KMS-11 (cell line): ENCODE measurements around the gene UTY.

Experiments
- H2AFZ ChIP-seq: fragments of 200-600 bp; sonication (generic); 2 replicates; pipeline ENCODE4 v1.6.1; 2016; ENCODE audit warnings: antibody characterized with exemption, mixed run types, low read depth
- H3K27ac ChIP-seq: fragments of 200-600 bp; sonication (generic); 2 replicates; pipeline ENCODE4 v1.6.1; 2016; ENCODE audit warnings: mild to moderate bottlenecking, mixed run types
- H3K27me3 ChIP-seq: fragments of 200-600 bp; sonication (generic); 2 replicates; pipeline ENCODE4 v1.6.1; 2017; ENCODE audit warnings: mild to moderate bottlenecking, low read depth, mixed run types, moderate library complexity; ENCODE audit not compliant: insufficient read depth
- H3K36me3 ChIP-seq: fragments of 200-600 bp; sonication (generic); 2 replicates; pipeline ENCODE4 v1.6.1; 2017; ENCODE audit warnings: mild to moderate bottlenecking, mixed run types; ENCODE audit not compliant: insufficient read depth
- H3K4me1 ChIP-seq: fragments of 200-600 bp; sonication (generic); 2 replicates; pipeline ENCODE4 v1.6.1; 2016; ENCODE audit warnings: mild to moderate bottlenecking, low read depth, mixed run types; ENCODE audit not compliant: poor library complexity, severe bottlenecking
- H3K4me2 ChIP-seq: fragments of 200-600 bp; sonication (generic); 2 replicates; pipeline ENCODE4 v1.7.0; 2016; ENCODE audit warnings: mild to moderate bottlenecking, mixed run types
- H3K4me3 ChIP-seq: fragments of 200-600 bp; sonication (generic); IDR thresholded peaks from 2 replicates; pipeline ENCODE4 v1.6.1; 2017; ENCODE audit warnings: low read depth, low read length, mixed read lengths; ENCODE audit not compliant: insufficient read depth
- H3K79me2 ChIP-seq: fragments of 200-600 bp; sonication (generic); 2 replicates; pipeline ENCODE4 v1.6.1; 2016; ENCODE audit warnings: low read depth, mixed run types; ENCODE audit not compliant: insufficient read depth
- H3K9ac ChIP-seq: fragments of 200-600 bp; sonication (generic); 2 replicates; pipeline ENCODE4 v1.6.1; 2016; ENCODE audit warnings: mild to moderate bottlenecking, mixed run types
- H4K20me1 ChIP-seq: fragments of 200-600 bp; sonication (generic); 2 replicates; pipeline ENCODE4 v1.6.1; 2016; ENCODE audit warnings: mild to moderate bottlenecking, mixed run types; ENCODE audit not compliant: insufficient read depth
- TF ChIP-seq, protein P1 (sequence below): fragments of 200-600 bp; sonication (generic); conservative IDR thresholded peaks from 2 replicates; pipeline ENCODE4 v1.6.1; 2017; ENCODE audit warnings: low read depth, mild to moderate bottlenecking, antibody characterized with exemption, low read length, moderate library complexity, mixed read lengths

Gene UTY

DNA sequence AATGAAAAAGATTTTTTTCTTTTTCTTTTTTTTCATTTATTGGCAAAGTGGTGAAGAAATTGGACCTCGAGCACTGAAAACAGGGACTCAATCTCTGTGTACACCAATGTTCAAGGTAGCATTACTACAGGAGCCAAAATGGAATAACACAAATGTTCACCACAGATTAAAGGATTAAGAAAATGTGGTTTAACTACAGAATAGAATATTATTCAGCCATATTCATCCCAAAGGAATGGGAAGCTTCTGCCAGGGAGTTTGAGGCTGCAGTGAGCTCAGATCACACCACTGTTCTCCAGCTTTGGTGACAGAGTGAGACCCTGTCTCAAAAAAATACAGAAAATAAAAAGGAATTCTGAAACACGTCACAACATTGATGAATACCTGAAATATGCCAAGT, 81.0 kb downstream of the UTY start:
- H3K79me2 ChIP-seq, result no peaks in the 10 kb centered on the region
- no peaks in the 10 kb centered on the region for H4K20me1 ChIP-seq
- no peak overlapping the region for H3K9ac ChIP-seq
- H3K4me1 ChIP-seq, result no peaks in the 10 kb centered on the region
- H3K27me3 ChIP-seq, result no peaks in the 10 kb centered on the region
- no peak overlapping the region for H3K4me2 ChIP-seq
- H3K27ac ChIP-seq, result no peak overlapping the region
- no peaks in the 10 kb centered on the region for H3K36me3 ChIP-seq
- TF ChIP-seq, protein P1, sequence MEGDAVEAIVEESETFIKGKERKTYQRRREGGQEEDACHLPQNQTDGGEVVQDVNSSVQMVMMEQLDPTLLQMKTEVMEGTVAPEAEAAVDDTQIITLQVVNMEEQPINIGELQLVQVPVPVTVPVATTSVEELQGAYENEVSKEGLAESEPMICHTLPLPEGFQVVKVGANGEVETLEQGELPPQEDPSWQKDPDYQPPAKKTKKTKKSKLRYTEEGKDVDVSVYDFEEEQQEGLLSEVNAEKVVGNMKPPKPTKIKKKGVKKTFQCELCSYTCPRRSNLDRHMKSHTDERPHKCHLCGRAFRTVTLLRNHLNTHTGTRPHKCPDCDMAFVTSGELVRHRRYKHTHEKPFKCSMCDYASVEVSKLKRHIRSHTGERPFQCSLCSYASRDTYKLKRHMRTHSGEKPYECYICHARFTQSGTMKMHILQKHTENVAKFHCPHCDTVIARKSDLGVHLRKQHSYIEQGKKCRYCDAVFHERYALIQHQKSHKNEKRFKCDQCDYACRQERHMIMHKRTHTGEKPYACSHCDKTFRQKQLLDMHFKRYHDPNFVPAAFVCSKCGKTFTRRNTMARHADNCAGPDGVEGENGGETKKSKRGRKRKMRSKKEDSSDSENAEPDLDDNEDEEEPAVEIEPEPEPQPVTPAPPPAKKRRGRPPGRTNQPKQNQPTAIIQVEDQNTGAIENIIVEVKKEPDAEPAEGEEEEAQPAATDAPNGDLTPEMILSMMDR, result no peak
- H2AFZ ChIP-seq, result no peak overlapping the region
- no peak overlapping the region for H3K4me3 ChIP-seq

DNA sequence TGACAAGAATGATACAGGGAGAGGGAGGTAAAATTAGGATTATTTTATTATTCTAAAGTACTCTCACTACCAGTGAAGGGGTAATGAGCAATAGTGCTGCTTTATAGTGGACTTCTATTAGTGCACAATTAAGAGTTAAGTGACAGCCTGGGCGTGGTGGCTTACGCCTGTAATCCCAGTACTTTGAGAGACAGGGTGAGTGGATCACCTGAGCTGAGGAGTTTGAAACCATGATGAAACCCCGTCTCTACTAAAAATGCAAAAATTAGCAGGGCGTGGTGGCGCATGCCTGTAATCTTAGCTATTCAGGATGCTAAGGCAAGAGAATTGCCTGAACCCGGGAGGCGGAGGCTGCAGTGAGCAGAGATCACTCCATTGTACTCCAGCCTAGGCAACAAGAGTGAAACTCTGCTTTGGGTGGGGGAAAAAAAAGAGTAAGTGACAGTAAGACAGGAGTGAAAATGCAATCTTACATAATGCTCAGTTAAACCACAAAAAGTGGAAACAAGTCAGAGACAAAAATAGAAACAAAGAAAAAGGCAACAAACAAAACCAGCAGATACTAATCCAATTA, 98.6 kb downstream of the UTY start:
- Histone ChIP-seq H3K9ac (no peak overlapping the region), H3K27me3 (no peaks in the 10 kb centered on the region), H3K27ac (no peak overlapping the region), H4K20me1 (no peaks in the 10 kb centered on the region), H3K79me2 (no peaks in the 10 kb centered on the region), H3K4me3 (no peak overlapping the region), H2AFZ (no peak overlapping the region), H3K4me1 (no peaks in the 10 kb centered on the region), H3K36me3 (no peaks in the 10 kb centered on the region), H3K4me2 (no peak overlapping the region)
- TF ChIP-seq, protein P1, result no peak

DNA sequence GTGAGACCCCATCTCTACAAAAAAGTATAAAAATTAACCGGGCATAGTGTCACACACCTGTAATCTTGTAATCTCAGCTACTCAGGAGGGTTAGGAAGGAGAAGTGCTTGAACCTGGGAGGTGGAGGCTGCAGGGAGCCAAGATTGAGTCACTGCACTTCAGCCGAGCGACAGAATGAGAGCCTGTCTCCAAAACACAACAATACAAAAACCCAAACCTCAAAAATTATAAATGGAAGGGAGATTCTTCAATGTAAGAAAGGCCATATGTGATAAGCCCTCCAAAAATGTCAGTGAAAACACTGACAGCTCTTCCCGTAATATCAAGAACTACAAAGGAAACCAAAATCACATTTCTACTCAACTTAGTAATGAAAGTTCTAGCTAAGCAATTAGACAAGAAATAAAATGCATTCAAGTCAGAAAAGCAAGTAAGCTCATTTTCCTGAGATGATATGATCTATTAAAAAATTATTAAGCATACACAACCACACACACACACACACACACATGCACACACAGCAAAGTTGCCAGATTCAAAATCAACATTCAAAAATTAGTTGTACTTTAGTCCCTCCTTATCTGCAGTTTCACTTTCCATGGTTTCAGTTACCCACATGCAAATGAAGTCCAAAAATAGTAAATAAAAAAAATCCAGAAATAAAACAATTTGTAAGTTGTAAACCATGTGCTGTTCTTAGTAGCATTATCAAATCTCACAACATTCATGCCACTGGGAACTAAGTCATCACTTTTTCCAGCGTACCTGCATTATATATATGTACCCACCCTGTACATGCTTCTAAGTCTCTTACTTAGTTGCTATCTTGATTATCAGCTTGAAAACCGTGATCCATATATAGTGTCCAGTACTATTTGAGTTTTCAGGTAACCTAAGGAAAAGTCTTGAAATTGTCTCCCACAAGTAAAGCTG, 108.7 kb downstream of the UTY start:
- no peaks in the 10 kb centered on the region for H3K36me3 ChIP-seq
- H3K4me2 ChIP-seq, result no peak overlapping the region
- no peak overlapping the region for H2AFZ ChIP-seq
- H3K27me3 ChIP-seq, result no peaks in the 10 kb centered on the region
- no peaks in the 10 kb centered on the region for H3K4me1 ChIP-seq
- H3K4me3 ChIP-seq, result no peak overlapping the region
- H3K27ac ChIP-seq, result no peak overlapping the region
- no peak overlapping the region for H3K9ac ChIP-seq
- no peaks in the 10 kb centered on the region for H4K20me1 ChIP-seq
- H3K79me2 ChIP-seq, result no peaks in the 10 kb centered on the region
- TF ChIP-seq, protein P1, result no peak

DNA sequence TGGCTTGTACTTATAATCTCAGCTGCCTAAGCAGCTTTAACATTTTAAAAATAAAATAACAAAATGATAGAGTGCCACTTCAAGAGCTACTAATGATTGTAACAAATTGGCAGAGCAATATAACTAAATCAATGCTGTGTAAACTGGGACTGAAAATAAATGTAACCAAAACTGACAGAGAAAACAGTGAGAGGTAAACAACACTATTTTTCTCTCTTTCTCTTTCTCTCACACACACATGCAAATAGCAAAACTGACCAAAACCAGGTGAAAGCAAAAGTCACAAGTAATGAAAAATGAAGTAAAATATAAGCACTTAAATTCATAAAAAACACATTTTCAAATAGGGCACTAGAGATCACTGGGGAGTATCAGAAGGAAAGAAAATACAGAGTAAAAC, 109.6 kb downstream of the UTY start:
- Histone ChIP-seq H3K79me2 (no peaks in the 10 kb centered on the region), H2AFZ (no peak overlapping the region), H3K36me3 (no peaks in the 10 kb centered on the region), H3K4me1 (no peaks in the 10 kb centered on the region), H3K27ac (no peak overlapping the region), H3K27me3 (no peaks in the 10 kb centered on the region), H3K9ac (no peak overlapping the region), H3K4me3 (no peak overlapping the region), H3K4me2 (no peak overlapping the region), H4K20me1 (no peaks in the 10 kb centered on the region)
- TF ChIP-seq, protein P1, result no peak
